GM21360 (cell line): ENCODE measurements around the gene HMG20B.

Experiments
- ATAC-seq: cut with Tn5 transposase; IDR thresholded peaks from one replicate; pipeline ENCODE4 v1.9.1; 2021; ENCODE audit warnings: mild to moderate bottlenecking, moderate library complexity; ENCODE audit not compliant: unreplicated experiment

The HMG20B gene

GRCh38 chr19:3618811-3619630 lies 46.3 kb downstream of the HMG20B start:
- ATAC-seq, result no peak

GRCh38 chr19:3619631-3620012 lies 46.9 kb downstream of the HMG20B start:
- no peak for ATAC-seq

- no peak for ATAC-seq
These were observed 47.5 kb downstream of the HMG20B start for GRCh38 chr19:3620145-3620816.

GRCh38 chr19:3620817-3621547 lies 48.2 kb downstream of the HMG20B start:
- no peak for ATAC-seq

GRCh38 chr19:3621689-3622088 lies 48.9 kb downstream of the HMG20B start:
- no peak for ATAC-seq

GRCh38 chr19:3622224-3622623 lies 49.5 kb downstream of the HMG20B start:
- ATAC-seq, result no peak

GRCh38 chr19:3623716-3624115 lies 51.0 kb downstream of the HMG20B start:
- ATAC-seq, result no peak

GRCh38 chr19:3625996-3626472 lies 53.3 kb downstream of the HMG20B start:
- ATAC-seq, result no peak

GRCh38 chr19:3626473-3627350 lies 54.0 kb downstream of the HMG20B start, which contains the start of gene CACTIN:
CACTIN (minus strand) TSS chr19:3626790; CDS start chr19:3626762, 28 bp downstream.
- peak; percentile 82 for ATAC-seq

GRCh38 chr19:3627351-3627723 lies 54.6 kb downstream of the HMG20B start:
- no peak for ATAC-seq
